Fibroblast of pulmonary artery (primary cell): ENCODE results near the gene TCAP.

Source experiments
- DNase-seq: peaks from one replicate; pipeline ENCODE4 v3.0.0-alpha.2; 2010; ENCODE audit warnings: low read depth
- H3K4me3 ChIP-seq: replicated peaks from 2 replicates; pipeline ENCODE4 v1.5.1; 2011; ENCODE audit warnings: low read depth, mild to moderate bottlenecking, control low read depth, low read length, moderate library complexity
- TF ChIP-seq, protein P1 (sequence below): IDR thresholded peaks from 2 replicates; pipeline ENCODE4 v1.5.1; 2011; ENCODE audit warnings: mild to moderate bottlenecking, control low read depth, low read length, inconsistent platforms; ENCODE audit errors: missing control alignments

The TCAP gene

GRCh38 chr17:39636927-39637736 lies 28.0 kb upstream of the TCAP start, which contains the start of gene STARD3:
Gene STARD3 (plus strand): TSS chr17:39637144. CDS start chr17:39653532, 16,388 bp downstream.
- TF ChIP-seq, protein P1, sequence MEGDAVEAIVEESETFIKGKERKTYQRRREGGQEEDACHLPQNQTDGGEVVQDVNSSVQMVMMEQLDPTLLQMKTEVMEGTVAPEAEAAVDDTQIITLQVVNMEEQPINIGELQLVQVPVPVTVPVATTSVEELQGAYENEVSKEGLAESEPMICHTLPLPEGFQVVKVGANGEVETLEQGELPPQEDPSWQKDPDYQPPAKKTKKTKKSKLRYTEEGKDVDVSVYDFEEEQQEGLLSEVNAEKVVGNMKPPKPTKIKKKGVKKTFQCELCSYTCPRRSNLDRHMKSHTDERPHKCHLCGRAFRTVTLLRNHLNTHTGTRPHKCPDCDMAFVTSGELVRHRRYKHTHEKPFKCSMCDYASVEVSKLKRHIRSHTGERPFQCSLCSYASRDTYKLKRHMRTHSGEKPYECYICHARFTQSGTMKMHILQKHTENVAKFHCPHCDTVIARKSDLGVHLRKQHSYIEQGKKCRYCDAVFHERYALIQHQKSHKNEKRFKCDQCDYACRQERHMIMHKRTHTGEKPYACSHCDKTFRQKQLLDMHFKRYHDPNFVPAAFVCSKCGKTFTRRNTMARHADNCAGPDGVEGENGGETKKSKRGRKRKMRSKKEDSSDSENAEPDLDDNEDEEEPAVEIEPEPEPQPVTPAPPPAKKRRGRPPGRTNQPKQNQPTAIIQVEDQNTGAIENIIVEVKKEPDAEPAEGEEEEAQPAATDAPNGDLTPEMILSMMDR: no peak
- H3K4me3 ChIP-seq: peak within 1 kb of the TSS; percentile 97
- peak; percentile 88 for DNase-seq

DNA sequence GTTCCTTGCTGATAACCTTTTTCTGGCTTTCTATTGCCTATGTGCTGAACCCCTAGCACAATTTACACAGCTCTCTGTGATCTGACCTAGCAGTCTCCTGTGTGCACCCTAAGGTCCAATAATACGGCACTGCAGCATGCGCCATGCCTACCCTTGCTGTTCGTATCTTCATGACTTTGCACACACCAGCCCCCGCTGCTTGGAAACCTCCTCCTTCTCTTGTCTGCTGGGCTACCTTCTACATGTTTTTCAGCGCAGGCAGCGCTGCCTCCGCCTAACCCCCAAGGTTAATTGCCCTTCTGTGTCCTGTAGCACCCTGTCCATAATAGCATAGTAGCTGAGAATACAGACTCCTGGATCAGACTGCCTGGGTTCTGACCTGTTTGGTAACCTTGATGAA lies 26.8 kb upstream of the TCAP start:
- TF ChIP-seq, protein P1: no peak

GRCh38 chr17:39639043-39639442 lies 26.1 kb upstream of the TCAP start:
- H3K4me3 ChIP-seq: no peak overlapping the region
- TF ChIP-seq, protein P1: no peak
- no peak for DNase-seq

More for the DNA sequence above, 26.8 kb upstream of the TCAP start:
- peak overlapping the region; percentile 97 for H3K4me3 ChIP-seq
- DNase-seq: no peak

DNA sequence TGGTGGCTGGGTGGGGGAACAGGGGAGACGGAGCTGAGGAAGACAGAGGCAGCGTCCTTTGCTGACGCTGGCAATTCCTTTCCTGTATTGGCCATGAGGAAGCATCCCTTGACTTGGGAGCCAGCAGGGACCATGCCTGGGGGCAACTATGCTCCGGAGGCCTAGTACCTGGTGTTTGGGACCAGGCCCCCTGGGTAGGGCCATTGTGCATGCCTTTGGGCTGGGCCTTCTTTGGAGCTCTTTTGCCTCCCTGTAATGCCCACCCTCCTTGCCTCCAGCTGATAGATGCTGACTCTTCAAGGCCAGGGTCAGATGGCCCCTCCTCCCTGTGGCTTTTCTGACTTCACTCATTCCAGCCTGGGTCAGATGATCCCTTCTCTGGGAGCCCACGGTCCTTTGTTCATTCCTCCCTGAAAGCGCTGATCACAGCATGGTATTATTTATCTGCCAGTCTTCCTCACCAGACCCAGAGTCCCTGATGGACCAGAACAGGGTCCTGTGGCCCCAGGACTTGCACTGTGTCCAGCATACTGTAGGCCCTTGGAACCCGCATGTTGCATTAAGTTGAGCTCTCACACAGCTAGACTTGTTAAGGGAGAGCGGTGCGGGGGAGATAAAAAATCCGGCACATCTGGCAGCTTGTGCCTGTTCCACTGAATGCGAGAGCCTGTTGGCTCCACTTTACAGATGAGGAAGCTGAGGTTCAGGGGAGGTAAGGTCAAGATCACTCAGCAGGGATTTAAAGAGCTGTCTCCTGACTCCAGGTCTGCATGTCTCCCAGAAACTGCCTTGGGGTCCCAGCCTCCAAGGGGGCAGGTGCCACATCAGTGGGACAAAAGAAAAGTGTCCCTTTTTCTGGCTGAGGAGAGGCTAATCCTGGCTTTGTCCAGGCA lies 25.3 kb upstream of the TCAP start:
- H3K4me3 ChIP-seq: no peak overlapping the region
- TF ChIP-seq, protein P1: no peak
- DNase-seq: no peak

- DNase-seq: no peak
- TF ChIP-seq, protein P1: no peak
- H3K4me3 ChIP-seq: no peak overlapping the region
Measured at GRCh38 chr17:39640591-39641031, 24.5 kb upstream of the TCAP start.

DNA sequence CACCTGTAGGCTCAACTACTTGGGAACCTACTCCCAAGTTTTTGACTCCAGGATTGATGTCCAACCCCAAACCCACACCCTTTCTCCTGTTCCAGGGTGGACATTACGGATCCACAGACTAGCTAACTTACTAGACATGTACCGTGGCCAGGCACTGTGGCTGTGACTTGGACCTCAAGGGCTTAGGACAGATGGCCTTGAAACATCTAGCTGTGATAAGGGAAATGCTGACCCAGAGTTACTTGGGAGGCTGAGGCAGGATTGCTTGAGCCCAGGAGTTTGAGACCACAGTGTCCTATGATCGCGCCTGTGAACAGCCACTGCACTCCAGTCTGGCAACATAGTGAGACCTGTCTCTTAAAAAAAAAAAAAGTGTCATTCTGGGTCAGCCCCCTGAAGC lies 24.1 kb upstream of the TCAP start:
- no peak overlapping the region for H3K4me3 ChIP-seq
- TF ChIP-seq, protein P1: no peak
- DNase-seq: no peak
